Measurements from ENCODE around the gene ENO2.
A peak's percentile ranks its signal among the peaks of the same experiment; 100 is the strongest.

The ENO2 gene

DNA sequence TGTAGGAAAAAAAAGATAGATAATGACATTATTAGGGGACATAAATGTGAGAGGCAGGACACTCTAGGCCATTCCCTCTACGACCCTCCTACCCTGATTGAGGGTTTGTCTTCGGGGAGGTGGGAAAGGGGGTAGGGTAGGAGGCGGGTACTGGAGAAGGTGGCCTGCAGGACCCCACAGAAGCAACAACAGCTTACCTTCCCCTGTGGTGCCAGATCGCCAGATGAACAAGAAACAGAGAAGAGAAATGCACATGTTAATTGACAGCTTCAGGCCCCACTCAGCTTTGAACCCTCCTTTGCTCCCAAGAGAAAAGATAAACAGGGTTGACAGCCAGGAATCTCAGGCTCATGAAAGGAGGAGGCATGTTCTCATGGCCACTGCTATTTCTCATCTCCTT is 51.3 kb downstream of the ENO2 start:
- no peak overlapping the region for H3K9ac ChIP-seq (ENCODE audit: low read length)
- H3K36me3 ChIP-seq (ENCODE audit: control insufficient read depth, insufficient read depth, low read length), result peaks cover 29% of the 10 kb centered on the region
- no peaks in the 10 kb centered on the region for H3K27me3 ChIP-seq (ENCODE audit: control insufficient read depth, insufficient read depth, low read length)
- peaks cover 26% of the 10 kb centered on the region for H3K4me1 ChIP-seq (ENCODE audit: control insufficient read depth, insufficient read depth, low read length)
- no peak overlapping the region for H3K27ac ChIP-seq (ENCODE audit: low read depth, low read length)
- no peak overlapping the region for H3K4me3 ChIP-seq (ENCODE audit: low read length)

DNA sequence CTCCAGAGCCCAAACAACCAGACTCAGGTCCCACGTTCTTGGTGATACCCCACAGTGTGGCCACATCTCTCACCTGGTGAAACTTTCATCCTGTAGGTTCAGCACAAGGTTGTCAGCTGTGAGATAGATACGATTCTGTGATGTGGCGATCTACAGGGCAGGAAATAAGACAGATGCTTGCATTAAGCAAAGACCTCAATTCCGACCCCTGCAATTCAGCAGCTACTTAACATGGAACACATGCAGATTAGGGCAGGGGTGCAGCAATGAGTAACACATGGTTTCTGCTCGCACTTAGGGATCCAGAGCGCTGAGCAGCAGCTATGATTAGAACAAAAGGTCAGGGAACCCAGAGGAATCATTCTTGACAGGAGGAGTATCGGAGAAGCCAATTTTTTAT is 52.0 kb downstream of the ENO2 start:
- peaks cover 23% of the 10 kb centered on the region for H3K4me1 ChIP-seq (ENCODE audit: control insufficient read depth, insufficient read depth, low read length)
- no peak overlapping the region for H3K9ac ChIP-seq (ENCODE audit: low read length)
- H3K27ac ChIP-seq (ENCODE audit: low read depth, low read length), result no peak overlapping the region
- H3K36me3 ChIP-seq (ENCODE audit: control insufficient read depth, insufficient read depth, low read length), result peaks cover 29% of the 10 kb centered on the region
- no peak overlapping the region for H3K4me3 ChIP-seq (ENCODE audit: low read length)
- no peaks in the 10 kb centered on the region for H3K27me3 ChIP-seq (ENCODE audit: control insufficient read depth, insufficient read depth, low read length)

DNA sequence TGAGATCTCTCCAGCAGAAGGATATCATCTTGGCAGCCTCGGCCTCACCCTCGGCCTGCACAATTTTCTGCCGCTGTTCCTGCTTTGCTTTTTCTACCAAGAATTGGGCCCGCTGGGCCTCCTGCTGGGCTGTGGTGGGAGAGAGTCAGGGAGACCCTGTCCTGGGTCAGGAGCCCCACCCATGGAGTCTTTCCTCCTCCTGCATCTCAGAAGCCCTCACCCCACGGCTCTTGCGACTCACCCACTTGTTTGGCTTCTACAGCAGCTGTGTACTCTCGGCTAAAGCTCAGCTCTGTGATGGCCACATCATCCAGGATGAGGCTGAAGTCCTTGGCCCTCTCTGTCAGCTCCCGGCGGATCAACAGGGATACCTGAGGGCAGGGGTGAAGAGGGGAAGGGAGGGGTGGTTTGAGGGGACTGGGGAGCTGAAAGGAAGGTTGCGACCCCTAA is 53.3 kb downstream of the ENO2 start:
- Histone ChIP-seq H3K27ac (ENCODE audit: low read depth, low read length) (no peak overlapping the region), H3K36me3 (ENCODE audit: control insufficient read depth, insufficient read depth, low read length) (peaks cover 29% of the 10 kb centered on the region), H3K4me1 (ENCODE audit: control insufficient read depth, insufficient read depth, low read length) (peaks cover 16% of the 10 kb centered on the region), H3K9ac (ENCODE audit: low read length) (no peak overlapping the region), H3K4me3 (ENCODE audit: low read length) (no peak overlapping the region), H3K27me3 (ENCODE audit: control insufficient read depth, insufficient read depth, low read length) (no peaks in the 10 kb centered on the region)

DNA sequence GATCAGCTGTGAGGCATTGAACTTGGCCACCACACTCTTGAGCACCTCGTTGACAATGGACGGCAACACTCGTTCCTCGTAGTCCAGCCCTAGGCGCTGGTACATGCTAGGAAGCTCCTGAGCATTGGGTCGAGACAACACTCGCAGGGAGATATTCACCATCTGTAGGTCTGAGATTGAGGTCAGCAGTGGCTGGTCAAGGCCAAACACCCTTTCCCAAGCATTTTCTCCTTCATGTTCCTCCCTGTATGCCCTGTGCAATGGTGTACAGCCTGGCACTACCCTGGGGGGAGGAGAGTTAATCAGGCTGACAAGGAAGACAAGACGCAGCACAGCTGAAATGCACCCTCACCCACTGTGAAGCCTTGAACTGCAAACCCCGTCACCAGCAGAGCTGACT is 54.0 kb downstream of the ENO2 start:
- Histone ChIP-seq H3K27me3 (ENCODE audit: control insufficient read depth, insufficient read depth, low read length) (no peaks in the 10 kb centered on the region), H3K27ac (ENCODE audit: low read depth, low read length) (no peak overlapping the region), H3K4me3 (ENCODE audit: low read length) (no peak overlapping the region), H3K36me3 (ENCODE audit: control insufficient read depth, insufficient read depth, low read length) (peaks cover 29% of the 10 kb centered on the region), H3K9ac (ENCODE audit: low read length) (no peak overlapping the region), H3K4me1 (ENCODE audit: control insufficient read depth, insufficient read depth, low read length) (peaks cover 16% of the 10 kb centered on the region)

DNA sequence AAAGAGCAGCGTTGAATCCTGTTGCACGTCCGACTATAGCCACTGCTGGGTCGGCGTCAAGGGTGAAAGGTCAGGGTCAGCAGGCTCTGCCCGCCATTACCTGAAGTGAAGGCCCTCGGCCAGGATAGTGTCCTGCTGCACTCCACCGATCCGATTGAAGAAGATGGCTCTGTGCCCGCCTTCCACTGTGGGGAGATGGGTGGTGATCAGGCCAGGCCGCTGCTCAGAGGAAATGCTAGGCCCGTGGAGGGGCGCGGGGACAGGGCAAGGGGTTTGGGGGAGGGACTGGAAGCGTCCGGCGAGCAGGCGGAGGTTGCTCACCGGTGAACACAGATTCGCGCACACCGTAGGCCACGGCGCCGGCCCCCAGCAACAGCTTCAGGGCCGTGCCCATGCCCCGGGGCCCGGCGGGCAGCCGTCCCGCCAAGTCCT is 55.7 kb downstream of the ENO2 start:
- H3K9ac ChIP-seq (ENCODE audit: low read length), result peak overlapping the region; percentile 91
- peak overlapping the region; percentile 90 for H3K27ac ChIP-seq (ENCODE audit: low read depth, low read length)
- H3K4me3 ChIP-seq (ENCODE audit: low read length), result peak overlapping the region; percentile 93
- H3K27me3 ChIP-seq (ENCODE audit: control insufficient read depth, insufficient read depth, low read length), result no peaks in the 10 kb centered on the region
- H3K36me3 ChIP-seq (ENCODE audit: control insufficient read depth, insufficient read depth, low read length), result peaks cover 41% of the 10 kb centered on the region
- peaks cover 11% of the 10 kb centered on the region for H3K4me1 ChIP-seq (ENCODE audit: control insufficient read depth, insufficient read depth, low read length)
